IPS-20b (cell line): Measurements from ENCODE around the gene PNMA6E.

Experiments used
- H3K27ac ChIP-seq: one replicate; pipeline ENCODE4 v1.5.1; 2013; ENCODE audit warnings: low read length
- H3K27me3 ChIP-seq: 2 replicates; pipeline ENCODE4 v1.6.1; 2013; ENCODE audit warnings: mild to moderate bottlenecking, low read length, inconsistent platforms; ENCODE audit not compliant: insufficient read depth
- H3K36me3 ChIP-seq: 2 replicates; pipeline ENCODE4 v1.6.1; 2013; ENCODE audit warnings: low read depth, mild to moderate bottlenecking, inconsistent platforms, low read length, moderate library complexity; ENCODE audit not compliant: insufficient read depth
- H3K4me1 ChIP-seq: 2 replicates; pipeline ENCODE4 v1.6.1; 2013; ENCODE audit warnings: mild to moderate bottlenecking, control low read depth, inconsistent platforms, low read length, moderate library complexity; ENCODE audit not compliant: insufficient read depth
- H3K4me3 ChIP-seq: 2 replicates; pipeline ENCODE4 v1.5.1; 2013; ENCODE audit warnings: mild to moderate bottlenecking, low read length, inconsistent platforms
- H3K9ac ChIP-seq: 2 replicates; pipeline ENCODE4 v1.6.1; 2013; ENCODE audit warnings: low read depth, mild to moderate bottlenecking, inconsistent platforms, low read length, moderate library complexity
- H3K9me3 ChIP-seq: 2 replicates; pipeline ENCODE4 v1.6.1; 2013; ENCODE audit warnings: mild to moderate bottlenecking, low read depth, low read length, inconsistent platforms; ENCODE audit not compliant: insufficient read depth

PNMA6E gene

DNA sequence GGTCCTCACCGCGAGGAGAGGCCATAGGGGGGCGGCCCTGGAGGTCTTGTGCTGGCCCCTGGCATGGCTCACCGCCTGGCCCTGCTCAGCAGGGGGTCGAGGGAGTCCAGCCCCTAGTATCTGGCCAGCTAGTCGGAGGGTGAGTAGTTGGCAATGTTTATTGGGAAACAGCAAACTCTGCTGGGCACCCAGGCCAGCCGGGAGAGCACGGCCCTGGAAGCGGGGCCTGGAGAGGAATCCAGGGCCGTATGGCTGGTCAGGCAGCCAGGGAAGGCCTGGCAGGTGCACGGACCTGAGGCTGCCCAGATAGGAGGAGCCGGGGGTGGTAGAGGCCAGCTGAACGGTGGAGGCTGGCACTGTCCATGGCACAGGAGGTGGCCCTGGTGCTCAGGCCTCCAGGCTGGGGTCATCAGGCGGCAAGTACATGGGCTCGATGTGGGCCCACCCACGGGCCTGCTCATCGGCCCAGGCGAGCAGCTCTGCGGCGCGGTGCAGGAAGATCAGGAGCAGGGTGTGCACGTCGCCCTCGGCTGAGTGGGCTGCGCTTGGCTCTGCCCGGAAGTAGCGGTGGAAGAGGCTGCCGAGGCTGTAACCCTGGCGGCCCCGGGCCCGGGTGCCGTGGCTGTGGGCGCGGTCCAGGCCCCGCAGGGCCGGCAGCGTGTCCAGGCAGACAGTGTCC is 43.3 kb upstream of the PNMA6E start:
- no peak overlapping the region for H3K27ac ChIP-seq
- H3K9ac ChIP-seq = no peak overlapping the region
- no peaks in the 10 kb centered on the region for H3K9me3 ChIP-seq
- no peak overlapping the region for H3K4me3 ChIP-seq
- H3K36me3 ChIP-seq = no peaks in the 10 kb centered on the region
- H3K4me1 ChIP-seq = no peaks in the 10 kb centered on the region
- no peaks in the 10 kb centered on the region for H3K27me3 ChIP-seq

DNA sequence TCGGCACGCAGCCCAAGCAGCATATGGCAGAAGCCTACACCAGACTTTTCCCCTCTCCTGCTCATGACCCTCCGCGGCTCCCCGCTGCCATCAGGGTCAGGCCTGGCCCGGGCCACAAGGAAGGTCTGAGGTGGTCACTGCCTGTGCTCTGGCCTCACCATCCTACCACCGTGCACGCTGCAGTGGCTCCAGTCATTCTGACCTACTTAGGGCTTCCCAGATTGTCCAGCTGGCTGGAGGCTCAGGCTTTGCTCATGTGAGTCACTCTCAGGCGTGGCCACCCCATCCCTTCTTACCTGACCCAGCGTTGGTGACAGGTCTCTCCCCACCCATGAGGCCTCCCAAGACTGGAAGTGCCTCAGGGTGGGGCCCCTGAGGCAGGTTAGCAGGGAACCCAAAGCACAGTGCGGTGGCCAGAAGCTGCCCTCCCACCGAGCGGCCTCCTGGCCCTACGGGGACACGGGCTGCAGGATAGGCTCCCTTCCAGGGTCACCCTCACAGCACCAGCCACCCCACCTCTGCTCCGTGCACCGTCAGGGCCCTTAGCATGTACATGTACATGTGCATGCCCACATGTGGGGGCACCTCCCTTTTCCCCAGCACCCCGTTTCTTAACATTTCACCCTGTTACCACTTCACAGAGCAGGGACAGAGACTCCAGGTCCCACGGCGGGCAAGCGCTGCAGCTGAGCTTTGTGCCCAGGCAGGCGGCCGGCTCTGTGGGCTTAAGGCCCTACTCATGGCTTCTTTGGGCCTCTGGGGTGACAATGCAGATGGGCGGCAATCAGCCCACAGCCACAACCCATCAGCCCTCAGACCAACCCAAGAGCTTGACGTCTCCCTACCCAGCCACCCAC is 42.6 kb upstream of the PNMA6E start:
- Histone ChIP-seq H3K27me3 (no peaks in the 10 kb centered on the region), H3K9me3 (no peaks in the 10 kb centered on the region), H3K4me1 (no peaks in the 10 kb centered on the region), H3K27ac (no peak overlapping the region), H3K4me3 (no peak overlapping the region), H3K9ac (no peak overlapping the region), H3K36me3 (no peaks in the 10 kb centered on the region)

DNA sequence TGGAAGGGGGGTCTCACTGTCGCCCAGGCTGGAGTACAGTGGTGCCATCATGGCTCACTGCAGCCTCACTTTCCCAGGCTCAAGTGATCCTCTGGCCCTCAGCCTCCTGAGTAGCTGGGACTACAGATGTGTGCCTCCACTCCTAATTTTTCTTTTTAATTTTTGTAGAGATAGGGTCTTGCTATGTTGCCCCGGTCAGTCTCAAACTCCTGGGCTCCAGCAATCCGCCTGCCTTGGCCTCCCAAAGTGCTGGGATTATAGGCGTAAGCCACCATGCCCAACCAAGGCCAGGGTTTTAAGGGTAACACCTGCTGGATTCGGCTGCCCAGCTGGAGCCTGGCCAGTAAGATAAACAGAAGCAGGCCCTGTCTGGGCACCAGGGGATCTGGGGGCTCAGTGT is 41.3 kb upstream of the PNMA6E start:
- Histone ChIP-seq H3K36me3 (no peaks in the 10 kb centered on the region), H3K9ac (no peak overlapping the region), H3K4me1 (no peaks in the 10 kb centered on the region), H3K27me3 (no peaks in the 10 kb centered on the region), H3K4me3 (no peak overlapping the region), H3K27ac (no peak overlapping the region), H3K9me3 (no peaks in the 10 kb centered on the region)

DNA sequence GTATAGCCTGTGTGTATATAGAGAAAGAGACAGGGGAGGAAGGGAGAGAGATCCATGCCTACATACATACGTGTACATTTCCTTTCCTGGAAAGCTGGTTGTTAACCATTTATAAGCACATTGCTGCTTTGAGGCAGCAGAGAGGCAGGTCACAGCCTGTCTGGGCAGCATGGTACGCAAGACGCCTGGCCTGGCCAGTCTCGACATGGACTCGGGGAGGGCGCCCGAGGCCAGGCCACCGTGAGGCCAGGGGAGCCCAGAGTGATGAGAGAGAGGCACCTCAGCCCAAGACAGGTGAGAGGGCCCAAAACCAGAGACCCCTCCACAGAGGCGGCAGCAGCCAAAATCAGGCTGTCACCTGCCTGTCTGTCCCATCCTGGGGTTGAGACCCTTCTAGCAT is 40.8 kb upstream of the PNMA6E start:
- Histone ChIP-seq H3K9me3 (no peaks in the 10 kb centered on the region), H3K27me3 (no peaks in the 10 kb centered on the region), H3K36me3 (no peaks in the 10 kb centered on the region), H3K4me1 (no peaks in the 10 kb centered on the region), H3K9ac (no peak overlapping the region), H3K4me3 (no peak overlapping the region), H3K27ac (no peak overlapping the region)

DNA sequence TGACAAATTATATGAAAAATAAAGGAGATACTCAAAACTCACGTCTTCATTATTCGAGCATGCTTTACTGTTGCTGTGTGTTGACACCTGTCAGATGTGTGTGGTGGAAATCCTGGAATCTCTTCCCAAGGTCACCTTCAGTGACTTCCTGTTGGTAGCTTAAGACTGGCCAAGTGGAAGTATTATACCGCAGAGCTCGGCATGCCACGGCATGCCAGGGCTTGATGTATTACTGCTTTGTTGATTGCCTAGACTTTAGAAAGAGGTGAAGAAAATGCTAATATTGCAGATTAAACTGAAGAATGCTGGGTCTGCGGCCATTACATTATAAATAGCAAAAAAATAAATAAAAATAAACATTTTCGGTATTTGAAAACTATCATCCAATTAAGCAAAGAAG is 40.1 kb upstream of the PNMA6E start:
- no peaks in the 10 kb centered on the region for H3K36me3 ChIP-seq
- no peaks in the 10 kb centered on the region for H3K27me3 ChIP-seq
- H3K4me3 ChIP-seq = no peak overlapping the region
- H3K27ac ChIP-seq = no peak overlapping the region
- H3K9ac ChIP-seq = no peak overlapping the region
- H3K9me3 ChIP-seq = no peaks in the 10 kb centered on the region
- H3K4me1 ChIP-seq = no peaks in the 10 kb centered on the region

DNA sequence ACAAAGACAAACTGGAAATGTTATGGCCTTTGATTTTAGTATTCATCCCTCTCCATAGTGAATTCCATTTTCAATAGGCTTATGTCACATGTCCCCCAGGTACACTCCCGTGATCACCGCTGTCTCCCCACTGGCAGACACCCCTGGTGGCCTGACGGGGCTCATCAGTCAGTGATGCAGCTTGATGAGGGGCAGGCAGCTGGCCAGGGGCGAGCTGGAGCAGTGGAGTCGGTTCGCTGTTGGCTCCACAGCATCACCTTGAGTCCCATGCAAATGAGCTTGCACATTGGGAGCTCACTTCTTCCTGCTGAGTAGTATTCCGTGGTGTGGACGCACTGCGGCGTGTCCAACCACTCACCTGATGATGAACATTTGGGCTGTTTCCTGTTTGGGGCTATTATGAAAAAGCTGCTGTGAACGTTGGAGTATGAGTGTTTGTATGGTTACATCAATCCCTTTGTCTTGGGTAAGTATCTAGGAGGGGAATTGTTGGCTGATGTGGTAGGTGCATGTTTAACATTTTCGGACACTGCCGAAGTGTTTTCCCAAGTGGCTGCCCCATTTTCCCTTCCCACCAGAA is 39.5 kb upstream of the PNMA6E start:
- Histone ChIP-seq H3K27me3 (no peaks in the 10 kb centered on the region), H3K4me1 (no peaks in the 10 kb centered on the region), H3K9me3 (no peaks in the 10 kb centered on the region), H3K4me3 (no peak overlapping the region), H3K9ac (no peak overlapping the region), H3K36me3 (no peaks in the 10 kb centered on the region), H3K27ac (no peak overlapping the region)

DNA sequence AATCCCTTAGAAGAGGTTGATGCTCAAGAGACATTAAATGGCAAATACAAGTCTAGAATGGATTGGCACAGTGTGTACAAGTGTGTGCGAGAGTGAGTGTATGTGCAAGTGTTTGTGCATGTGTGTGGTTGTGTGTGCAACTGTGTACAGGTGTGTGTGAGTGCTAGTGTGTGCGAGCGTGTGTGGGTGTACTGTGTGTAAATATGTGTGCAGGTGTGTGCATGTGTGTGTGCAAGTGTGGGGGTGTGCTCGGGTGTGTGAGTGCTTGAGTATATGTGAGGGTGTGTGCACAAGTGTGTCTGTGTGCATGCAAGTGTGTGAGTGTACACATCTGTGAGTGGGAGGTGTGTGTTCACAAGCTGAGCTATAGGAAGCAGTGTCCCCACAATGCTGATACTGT is 38.8 kb upstream of the PNMA6E start:
- Histone ChIP-seq H3K9ac (no peak overlapping the region), H3K4me3 (no peak overlapping the region), H3K36me3 (no peaks in the 10 kb centered on the region), H3K4me1 (no peaks in the 10 kb centered on the region), H3K27ac (no peak overlapping the region), H3K27me3 (no peaks in the 10 kb centered on the region), H3K9me3 (no peaks in the 10 kb centered on the region)

DNA sequence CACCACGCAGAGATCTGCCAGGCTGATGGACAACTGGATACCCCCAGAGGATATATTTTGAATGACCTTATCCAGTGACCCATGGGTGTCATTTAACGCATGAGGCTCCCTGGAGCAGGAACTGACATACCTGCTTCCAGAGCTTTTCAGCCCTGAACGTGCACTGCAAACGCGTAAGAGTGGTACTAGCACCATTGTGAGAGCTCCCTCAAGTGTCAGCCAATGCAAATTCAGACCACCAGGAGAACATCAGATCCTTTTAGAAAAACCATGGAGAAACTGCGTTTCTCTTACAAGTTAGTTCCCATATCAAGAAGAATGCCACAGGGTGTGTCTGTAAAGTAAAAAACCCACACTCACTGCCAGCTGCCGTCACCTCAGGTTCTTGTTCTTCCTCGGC is 37.4 kb upstream of the PNMA6E start:
- Histone ChIP-seq H3K27me3 (no peaks in the 10 kb centered on the region), H3K9me3 (no peaks in the 10 kb centered on the region), H3K9ac (no peak overlapping the region), H3K4me1 (no peaks in the 10 kb centered on the region), H3K4me3 (no peak overlapping the region), H3K27ac (no peak overlapping the region), H3K36me3 (no peaks in the 10 kb centered on the region)

DNA sequence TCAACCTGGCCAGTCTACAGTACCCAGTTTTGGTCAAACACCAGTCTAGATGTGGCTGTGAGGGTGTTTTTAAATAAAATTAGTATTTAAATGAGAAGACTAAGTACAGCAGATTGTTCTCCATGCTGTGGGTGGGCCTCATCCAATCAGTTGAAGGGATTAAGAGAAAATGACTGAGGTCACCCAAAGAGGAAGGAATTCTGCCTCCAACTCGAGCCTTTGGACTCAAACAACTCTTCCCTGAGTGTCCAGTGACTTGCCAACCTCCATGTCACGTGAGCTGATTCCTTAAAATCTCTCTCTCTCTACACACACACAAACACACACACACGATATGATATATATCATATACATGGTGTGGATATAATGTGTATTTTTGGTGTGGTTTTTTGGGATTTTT is 34.7 kb upstream of the PNMA6E start:
- Histone ChIP-seq H3K4me1 (no peaks in the 10 kb centered on the region), H3K9me3 (no peaks in the 10 kb centered on the region), H3K36me3 (no peaks in the 10 kb centered on the region), H3K9ac (no peak overlapping the region), H3K27me3 (no peaks in the 10 kb centered on the region), H3K4me3 (no peak overlapping the region), H3K27ac (no peak overlapping the region)

DNA sequence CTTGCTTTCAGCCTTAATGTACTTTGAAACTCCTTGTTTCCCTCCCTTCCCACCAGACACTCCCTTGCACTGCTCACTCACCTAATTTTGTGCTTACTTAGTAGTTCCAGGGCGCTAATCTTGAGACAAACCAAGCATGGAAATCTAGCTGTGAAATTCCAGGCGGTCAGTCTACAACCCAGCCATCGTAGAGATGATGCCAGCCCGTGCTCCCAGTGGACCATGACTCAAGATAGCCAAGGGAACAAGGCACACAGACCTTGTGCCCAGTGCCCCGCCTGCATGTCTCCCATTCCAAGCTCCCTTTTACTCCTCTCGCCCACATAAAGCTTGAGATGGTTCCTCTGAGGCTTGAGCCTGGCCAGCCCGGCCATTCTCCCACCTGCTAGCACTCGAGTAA is 33.7 kb upstream of the PNMA6E start:
- Histone ChIP-seq H3K27me3 (no peaks in the 10 kb centered on the region), H3K4me1 (no peaks in the 10 kb centered on the region), H3K9ac (no peak overlapping the region), H3K9me3 (no peaks in the 10 kb centered on the region), H3K4me3 (no peak overlapping the region), H3K36me3 (no peaks in the 10 kb centered on the region), H3K27ac (no peak overlapping the region)

DNA sequence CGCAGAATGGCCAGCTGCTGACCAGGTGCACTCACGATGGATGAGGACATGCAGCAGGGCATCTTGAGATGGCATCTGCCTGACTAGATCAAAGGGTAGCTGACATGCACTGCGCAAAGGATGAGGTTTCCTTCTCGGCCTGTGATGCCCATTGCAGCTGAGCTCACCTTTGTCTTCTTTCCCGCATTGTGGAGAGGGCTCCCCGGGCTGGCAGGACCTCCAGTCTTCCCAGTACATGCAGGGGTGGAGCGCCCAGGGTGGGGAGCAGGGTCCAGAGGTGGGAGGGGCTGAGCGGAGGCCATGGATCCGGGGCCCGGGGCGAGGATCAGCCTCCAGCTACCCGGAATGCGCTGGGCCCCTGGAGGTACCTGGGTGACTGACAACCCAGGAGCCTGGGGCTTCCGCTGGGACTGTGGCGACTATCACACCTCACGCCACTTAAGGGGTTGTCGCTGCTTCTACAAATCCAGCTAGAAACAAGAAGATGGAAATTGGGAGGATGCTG is 32.7 kb upstream of the PNMA6E start:
- no peak overlapping the region for H3K9ac ChIP-seq
- no peaks in the 10 kb centered on the region for H3K36me3 ChIP-seq
- H3K4me3 ChIP-seq = no peak overlapping the region
- no peaks in the 10 kb centered on the region for H3K4me1 ChIP-seq
- H3K9me3 ChIP-seq = no peaks in the 10 kb centered on the region
- no peak overlapping the region for H3K27ac ChIP-seq
- no peaks in the 10 kb centered on the region for H3K27me3 ChIP-seq
